B cell (primary cell): ENCODE results near the gene FKBP1A.

Experiments
- CTCF ChIP-seq: fragments of 200-600 bp; IDR thresholded peaks from one replicate; pipeline ENCODE4 v1.8.0; 2022; ENCODE audit warnings: antibody characterized with exemption, mild to moderate bottlenecking
- EZH2 ChIP-seq: IDR thresholded peaks from 2 replicates; pipeline ENCODE4 v1.6.1; 2012; ENCODE audit warnings: borderline replicate concordance, low read depth, mild to moderate bottlenecking, moderate library complexity, low read length; ENCODE audit not compliant: insufficient read depth, poor library complexity, severe bottlenecking

- no peak for TF ChIP-seq CTCF
- no peak for TF ChIP-seq EZH2
Measured at GRCh38 chr20:1320902-1321653, 71.8 kb downstream of the FKBP1A start.
